IMR-90 (cell line): Measurements from ENCODE around the gene XRCC4.

ENCODE experiments used
- CTCF ChIP-seq: conservative IDR thresholded peaks from 2 replicates; pipeline ENCODE4 v1.5.1; 2012; ENCODE audit warnings: mild to moderate bottlenecking, low read depth, low read length, improper control_type of control experiment
- MXI1 ChIP-seq: IDR thresholded peaks from 2 replicates; pipeline ENCODE4 v1.6.1; 2012; ENCODE audit warnings: low read depth, mild to moderate bottlenecking, low read length, moderate library complexity, borderline replicate concordance
- POLR2A ChIP-seq: IDR thresholded peaks from 2 replicates; pipeline ENCODE4 v1.6.1; 2012; ENCODE audit warnings: mild to moderate bottlenecking, low read depth, low read length

GRCh38 chr5:83145882-83146331 is 68.6 kb downstream of the XRCC4 start:
- TF ChIP-seq MXI1 = no peak
- no peak for TF ChIP-seq CTCF
- no peak for TF ChIP-seq POLR2A
